Measurements from ENCODE around the gene OST4. TPM values are rescaled to one million over a fixed set of nuclear protein-coding genes. Genes with fewer than 3 reads are reported as not detected.

Gene OST4
- total RNA-seq, 4 donors from 2014 or later = 111 to 217 (median 166) TPM

DNA sequence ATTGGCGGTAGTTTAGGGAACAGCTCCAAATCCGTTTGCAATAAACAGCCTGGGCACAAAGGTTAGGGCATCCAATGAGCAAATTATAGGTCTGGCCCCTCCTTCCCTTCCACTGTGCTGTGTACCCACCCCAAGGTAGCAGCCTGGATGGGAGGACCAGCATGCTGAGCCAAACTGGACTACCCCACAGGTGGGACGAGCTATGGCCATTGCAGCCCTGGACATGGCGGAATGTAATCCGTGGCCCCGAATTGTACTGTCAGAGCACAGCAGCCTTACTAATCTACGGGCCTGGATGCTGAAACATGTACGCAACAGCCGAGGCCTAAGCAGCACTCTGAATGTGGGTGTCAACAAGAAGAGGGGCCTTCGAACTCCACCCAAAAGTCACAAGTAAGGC, 13.2 kb downstream of the OST4 start:
- H3K36me3 ChIP-seq = peaks cover 0 to 94% (median 0%) of the 10 kb centered on the region in 3 donors
- no peaks in the 10 kb centered on the region for H3K9me3 ChIP-seq
- TF ChIP-seq POLR2A (IDR thresholded peaks at IDR 0.05) (no peak), EP300 (IDR thresholded peaks at IDR 0.05) (no peak)
- TF ChIP-seq, protein P1, sequence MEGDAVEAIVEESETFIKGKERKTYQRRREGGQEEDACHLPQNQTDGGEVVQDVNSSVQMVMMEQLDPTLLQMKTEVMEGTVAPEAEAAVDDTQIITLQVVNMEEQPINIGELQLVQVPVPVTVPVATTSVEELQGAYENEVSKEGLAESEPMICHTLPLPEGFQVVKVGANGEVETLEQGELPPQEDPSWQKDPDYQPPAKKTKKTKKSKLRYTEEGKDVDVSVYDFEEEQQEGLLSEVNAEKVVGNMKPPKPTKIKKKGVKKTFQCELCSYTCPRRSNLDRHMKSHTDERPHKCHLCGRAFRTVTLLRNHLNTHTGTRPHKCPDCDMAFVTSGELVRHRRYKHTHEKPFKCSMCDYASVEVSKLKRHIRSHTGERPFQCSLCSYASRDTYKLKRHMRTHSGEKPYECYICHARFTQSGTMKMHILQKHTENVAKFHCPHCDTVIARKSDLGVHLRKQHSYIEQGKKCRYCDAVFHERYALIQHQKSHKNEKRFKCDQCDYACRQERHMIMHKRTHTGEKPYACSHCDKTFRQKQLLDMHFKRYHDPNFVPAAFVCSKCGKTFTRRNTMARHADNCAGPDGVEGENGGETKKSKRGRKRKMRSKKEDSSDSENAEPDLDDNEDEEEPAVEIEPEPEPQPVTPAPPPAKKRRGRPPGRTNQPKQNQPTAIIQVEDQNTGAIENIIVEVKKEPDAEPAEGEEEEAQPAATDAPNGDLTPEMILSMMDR (IDR thresholded peaks at IDR 0.05) = no peak
- H3K4me3 ChIP-seq = no peak overlapping the region
- WGBS, 2 donors = 87 to 94% methylated on average over 10 of the region's 10 CpGs
- no peaks in the 10 kb centered on the region for H3K4me1 ChIP-seq
- H3K27ac ChIP-seq = no peak overlapping the region
- H3K27me3 ChIP-seq = no peaks in the 10 kb centered on the region
- no peak for DNase-seq (ENCODE audit: low spot score in 2 of 2)

DNA sequence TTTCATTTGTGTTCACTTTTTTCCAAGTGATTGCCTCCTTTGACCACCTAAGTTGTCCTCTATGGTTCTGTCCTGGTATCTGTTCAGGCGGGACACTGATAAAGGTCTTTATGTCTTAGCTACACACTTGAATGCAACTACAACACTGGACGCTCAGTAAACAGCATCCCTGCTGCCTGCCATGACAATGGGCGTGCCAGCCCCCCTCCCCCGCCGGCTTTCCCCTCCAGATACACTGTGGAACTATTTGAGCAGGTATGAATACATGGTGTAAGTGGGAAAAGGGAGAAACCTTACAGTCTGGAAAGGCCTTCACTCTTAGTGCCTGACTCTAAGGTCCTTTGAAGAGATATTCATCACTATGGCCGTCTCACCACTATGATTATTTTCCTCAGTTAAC, 14.3 kb downstream of the OST4 start:
- Histone ChIP-seq H3K4me1 (peaks cover 0 to 7% (median 2%) of the 10 kb centered on the region in 4 donors), H3K27me3 (no peaks in the 10 kb centered on the region), H3K9me3 (no peaks in the 10 kb centered on the region), H3K27ac (no peak overlapping the region), H3K4me3 (no peak overlapping the region), H3K36me3 (peaks cover 0 to 84% (median 0%) of the 10 kb centered on the region in 3 donors)
- no peak for TF ChIP-seq POLR2A (IDR thresholded peaks at IDR 0.05)
- no peak for TF ChIP-seq EP300 (IDR thresholded peaks at IDR 0.05)
- TF ChIP-seq, protein P1 (IDR thresholded peaks at IDR 0.05) = no peak
- WGBS, 2 donors = 88 to 92% methylated on average over 6 of the region's 6 CpGs
- no peak for DNase-seq (ENCODE audit: low spot score in 2 of 2)

DNA sequence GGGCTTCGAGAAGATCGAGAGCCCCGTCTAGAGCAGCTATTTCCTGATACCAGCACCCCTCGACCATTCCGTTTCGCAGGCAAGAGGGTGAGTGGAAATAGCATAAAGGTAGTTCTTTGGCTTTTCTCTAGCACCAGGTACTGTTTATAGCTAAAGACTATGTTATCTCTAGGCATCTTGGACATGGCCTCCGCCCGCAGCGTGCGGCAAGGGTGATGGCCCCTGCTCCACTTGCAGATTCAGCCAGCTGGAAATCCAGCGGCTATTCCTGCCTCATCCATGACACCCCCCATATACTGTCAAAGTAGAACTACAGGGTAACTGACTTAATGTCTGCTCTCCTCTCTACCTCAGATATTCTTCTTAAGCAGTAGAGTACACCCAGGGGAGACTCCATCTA, 16.7 kb downstream of the OST4 start:
- Histone ChIP-seq H3K4me3 (no peak overlapping the region), H3K27me3 (no peaks in the 10 kb centered on the region), H3K36me3 (peaks cover 0 to 66% (median 0%) of the 10 kb centered on the region in 3 donors), H3K27ac (no peak overlapping the region), H3K9me3 (no peaks in the 10 kb centered on the region), H3K4me1 (peaks cover 0 to 13% (median 5%) of the 10 kb centered on the region in 4 donors)
- DNase-seq (ENCODE audit: low spot score in 2 of 2) = no peak
- whole genome bisulfite sequencing, 2 donors = 95 to 96% methylated on average over 11 of the region's 11 CpGs
- no peak for TF ChIP-seq EP300 (IDR thresholded peaks at IDR 0.05)
- no peak for TF ChIP-seq POLR2A (IDR thresholded peaks at IDR 0.05)
- TF ChIP-seq, protein P1 (IDR thresholded peaks at IDR 0.05) = no peak

DNA sequence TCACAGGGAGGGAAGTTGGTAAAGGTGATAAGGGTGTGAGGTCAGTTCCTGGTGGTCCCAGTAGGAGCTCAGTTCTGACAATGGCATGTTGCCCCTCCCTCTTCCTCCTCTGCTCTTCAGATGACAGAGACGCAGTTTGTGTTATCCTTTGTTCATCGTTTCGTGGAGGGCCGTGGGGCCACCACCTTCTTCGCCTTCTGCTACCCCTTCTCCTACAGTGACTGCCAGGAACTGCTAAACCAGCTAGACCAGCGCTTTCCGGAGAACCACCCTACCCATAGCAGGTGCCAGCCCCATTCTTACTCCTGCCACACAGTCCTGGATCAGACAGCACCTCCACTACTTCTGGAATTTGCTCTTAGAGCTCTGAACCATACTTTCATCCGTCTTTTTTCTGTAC, 17.7 kb downstream of the OST4 start:
- no peaks in the 10 kb centered on the region for H3K27me3 ChIP-seq
- TF ChIP-seq POLR2A (IDR thresholded peaks at IDR 0.05) = no peak
- TF ChIP-seq EP300 (IDR thresholded peaks at IDR 0.05) = no peak
- TF ChIP-seq, protein P1 (IDR thresholded peaks at IDR 0.05) = no peak
- H3K36me3 ChIP-seq = peaks cover 0 to 56% (median 0%) of the 10 kb centered on the region in 3 donors
- no peak overlapping the region for H3K27ac ChIP-seq
- no peak overlapping the region for H3K4me3 ChIP-seq
- DNase-seq (ENCODE audit: low spot score in 2 of 2) = no peak
- no peaks in the 10 kb centered on the region for H3K9me3 ChIP-seq
- peaks cover 0 to 19% (median 11%) of the 10 kb centered on the region in 4 donors for H3K4me1 ChIP-seq
- 79 to 83% methylated on average over 8 of the region's 8 CpGs for WGBS, 2 donors

DNA sequence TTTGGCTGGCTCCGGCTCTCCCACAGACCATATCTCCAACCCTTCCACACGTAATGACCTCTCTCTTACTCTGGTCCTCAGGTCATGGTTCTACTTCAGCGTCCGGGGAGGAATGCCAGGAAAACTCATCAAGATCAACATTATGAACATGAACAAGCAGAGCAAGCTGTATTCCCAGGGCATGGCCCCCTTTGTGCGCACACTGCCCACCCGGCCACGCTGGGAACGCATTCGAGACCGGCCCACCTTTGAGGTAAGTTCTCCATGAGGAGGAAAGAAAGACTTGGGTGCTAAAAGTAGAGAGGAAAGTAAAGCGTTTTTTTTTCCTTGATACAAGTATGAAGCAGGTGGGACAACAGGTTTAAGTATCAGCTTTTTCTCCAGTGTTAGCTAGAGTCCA, 18.1 kb downstream of the OST4 start:
- no peak overlapping the region for H3K4me3 ChIP-seq
- no peak overlapping the region for H3K27ac ChIP-seq
- H3K27me3 ChIP-seq = no peaks in the 10 kb centered on the region
- H3K36me3 ChIP-seq = peaks cover 0 to 52% (median 0%) of the 10 kb centered on the region in 3 donors
- H3K9me3 ChIP-seq = no peaks in the 10 kb centered on the region
- H3K4me1 ChIP-seq = peaks cover 0 to 19% (median 11%) of the 10 kb centered on the region in 4 donors
- WGBS, 2 donors = 82 to 86% methylated on average over 11 of the region's 11 CpGs
- DNase-seq (ENCODE audit: low spot score in 2 of 2) = no peak
- TF ChIP-seq, protein P1 (IDR thresholded peaks at IDR 0.05) = no peak
- TF ChIP-seq POLR2A (IDR thresholded peaks at IDR 0.05) (no peak), EP300 (IDR thresholded peaks at IDR 0.05) (no peak)

Data from tibial nerve (tissue), 4 donors.